Inflammatory macrophage treated with lipopolysaccharide for 1 hour (primary cell): ENCODE data around the gene IPO11.

ENCODE experiments used
- DNase-seq, 2 donors: peaks; one replicate each; pipeline ENCODE4 v3.0.0-alpha.2; 2020 to 2022

IPO11 gene

DNA sequence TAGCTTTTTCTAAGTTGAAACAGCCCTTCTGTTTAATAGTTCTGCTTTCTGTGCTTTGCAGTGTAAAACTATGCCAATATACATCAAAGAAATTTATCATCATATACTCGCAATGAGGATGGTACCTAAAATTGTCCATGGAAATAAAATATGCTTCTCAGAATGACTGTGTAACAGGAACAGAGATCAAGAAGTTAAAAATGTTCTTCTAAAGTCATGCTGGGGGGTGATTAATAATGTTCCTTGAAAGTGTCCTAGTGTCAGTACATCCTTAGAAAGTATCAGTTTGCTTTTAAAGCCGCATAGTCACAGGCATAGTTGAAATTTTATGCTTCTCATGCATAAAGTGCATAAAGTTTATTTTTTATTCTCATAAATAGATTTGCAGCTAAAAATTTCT is 162.0 kb downstream of the IPO11 start:
- DNase-seq: no peak

DNA sequence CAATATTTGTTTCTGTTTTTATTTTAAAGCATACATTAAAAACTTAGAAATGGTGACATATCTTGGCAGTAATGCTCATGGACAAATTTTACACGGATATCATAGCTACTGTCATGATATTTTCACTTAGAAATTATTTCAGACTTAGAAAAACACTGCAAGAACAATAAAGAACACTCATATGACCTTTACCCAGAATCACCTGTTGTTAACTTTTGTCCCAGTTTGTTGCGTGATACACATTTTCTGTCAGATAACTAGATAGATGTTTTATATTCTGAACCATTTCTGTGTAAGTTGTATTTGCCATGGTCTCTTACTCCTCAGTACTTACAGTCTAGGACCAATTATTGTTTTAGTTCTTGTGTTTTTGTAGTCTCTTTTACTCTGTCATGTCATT is 162.5 kb downstream of the IPO11 start:
- DNase-seq: no peak

GRCh38 chr5:62575489-62575888 is 162.9 kb downstream of the IPO11 start:
- no peak for DNase-seq

GRCh38 chr5:62576570-62577170 is 164.1 kb downstream of the IPO11 start:
- DNase-seq: no peak

DNA sequence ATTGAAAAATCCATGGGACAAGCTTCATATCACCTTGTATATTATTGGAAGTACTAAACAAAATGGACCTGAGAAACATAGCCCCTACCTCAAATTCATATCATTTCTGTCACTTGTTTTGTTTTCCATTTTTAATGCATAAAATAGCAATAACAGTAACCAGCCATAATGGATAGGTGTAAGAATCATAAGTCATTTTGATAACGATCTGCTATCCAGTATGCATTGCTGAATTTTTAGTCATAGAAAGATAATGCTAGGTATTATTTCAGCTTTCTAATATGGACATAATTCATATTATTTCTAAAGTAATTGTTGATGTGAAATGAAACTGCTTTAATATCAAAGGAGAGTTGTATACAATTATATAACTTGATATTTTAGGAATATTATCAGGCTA is 164.9 kb downstream of the IPO11 start:
- no peak for DNase-seq

GRCh38 chr5:62578540-62578939 is 166.0 kb downstream of the IPO11 start, which contains the start of gene LRRC70:
Gene LRRC70, plus strand, starts transcription at chr5:62578819. Its CDS starts 620 bp downstream, at chr5:62579439.
- DNase-seq: peak; percentile 72 to 73

- DNase-seq: no peak
These were observed 167.2 kb downstream of the IPO11 start for GRCh38 chr5:62579761-62580160.

DNA sequence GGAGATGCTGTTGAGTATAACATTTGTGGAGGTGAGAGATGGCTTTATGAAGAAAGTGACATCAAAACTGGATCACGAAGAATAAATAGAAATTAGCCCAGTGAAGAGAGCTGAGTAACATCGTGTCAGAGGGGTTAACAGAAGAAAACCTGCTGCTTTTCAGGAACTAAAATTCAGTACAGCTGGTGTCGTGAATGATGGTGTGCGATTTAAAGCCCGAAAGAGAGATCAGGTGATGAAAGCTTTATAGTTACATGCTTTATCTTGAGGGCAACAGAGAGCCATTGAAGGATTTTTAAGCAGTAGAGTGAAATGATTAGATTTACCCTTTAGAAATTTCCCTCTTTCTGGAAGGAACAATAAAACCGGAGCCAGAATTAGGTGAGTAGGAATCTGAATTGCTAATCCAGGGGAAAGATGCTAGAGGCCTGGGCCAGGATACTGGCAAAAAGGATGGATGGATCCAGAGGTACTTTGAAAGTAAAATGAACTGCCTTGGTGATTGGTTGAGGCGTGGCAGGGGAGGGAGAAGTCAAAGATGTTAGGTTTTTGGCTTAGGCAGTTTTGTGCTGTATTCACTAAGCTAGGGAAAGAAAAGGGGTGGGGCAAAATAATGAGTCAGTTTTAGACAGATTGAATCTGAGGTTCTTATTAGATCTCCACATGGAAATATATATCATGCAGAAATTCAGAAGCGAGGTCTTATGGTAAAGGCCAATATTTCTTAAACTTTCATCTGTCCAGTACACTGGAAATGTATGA is 169.5 kb downstream of the IPO11 start:
- DNase-seq: no peak

- DNase-seq: no peak
These were observed 171.8 kb downstream of the IPO11 start for GRCh38 chr5:62584391-62584790.

- DNase-seq: no peak
These were observed 172.7 kb downstream of the IPO11 start for GRCh38 chr5:62585306-62585705.

GRCh38 chr5:62585751-62586150 is 173.2 kb downstream of the IPO11 start:
- DNase-seq: no peak

DNA sequence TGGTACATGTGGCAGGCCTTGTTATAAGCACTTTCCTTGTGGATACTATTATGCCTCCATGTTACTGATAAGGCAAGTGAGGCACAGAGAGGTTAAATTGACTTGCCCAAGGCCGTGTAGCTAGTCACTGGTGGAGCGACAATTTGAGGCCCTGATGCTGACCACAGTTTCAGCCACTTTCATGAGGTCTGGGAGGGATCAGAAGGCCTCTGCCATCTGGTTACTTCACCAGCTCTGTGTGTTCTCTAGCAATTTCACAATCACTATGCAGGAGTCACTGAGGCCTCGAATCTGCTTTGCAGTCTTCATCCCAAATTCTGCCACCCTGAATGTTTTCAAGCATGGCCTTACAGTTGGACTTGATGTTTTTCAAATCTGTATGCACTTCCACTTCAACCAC is 175.2 kb downstream of the IPO11 start:
- no peak for DNase-seq

GRCh38 chr5:62588668-62589067 is 176.1 kb downstream of the IPO11 start:
- no peak for DNase-seq

- DNase-seq: no peak
These were observed 176.9 kb downstream of the IPO11 start for GRCh38 chr5:62589504-62589903.

DNA sequence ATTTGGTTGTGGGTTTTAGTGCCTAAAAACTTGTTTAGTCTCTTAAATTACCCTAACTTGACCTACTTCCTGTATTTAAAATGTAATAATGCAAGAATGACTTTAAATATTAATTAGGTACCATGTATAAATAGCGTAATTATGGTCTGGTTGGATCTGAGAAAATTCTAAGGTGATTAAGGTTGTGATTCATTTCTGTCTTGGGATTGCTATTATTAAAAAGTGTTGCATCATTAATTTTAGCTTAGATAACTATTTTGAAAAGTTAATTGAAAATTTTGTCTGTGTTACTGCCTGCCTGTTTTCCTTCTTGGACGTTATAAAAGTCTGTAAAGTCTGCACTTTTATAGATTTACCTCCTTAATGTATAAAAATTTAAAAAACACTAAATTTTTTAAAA is 177.8 kb downstream of the IPO11 start:
- no peak for DNase-seq

DNA sequence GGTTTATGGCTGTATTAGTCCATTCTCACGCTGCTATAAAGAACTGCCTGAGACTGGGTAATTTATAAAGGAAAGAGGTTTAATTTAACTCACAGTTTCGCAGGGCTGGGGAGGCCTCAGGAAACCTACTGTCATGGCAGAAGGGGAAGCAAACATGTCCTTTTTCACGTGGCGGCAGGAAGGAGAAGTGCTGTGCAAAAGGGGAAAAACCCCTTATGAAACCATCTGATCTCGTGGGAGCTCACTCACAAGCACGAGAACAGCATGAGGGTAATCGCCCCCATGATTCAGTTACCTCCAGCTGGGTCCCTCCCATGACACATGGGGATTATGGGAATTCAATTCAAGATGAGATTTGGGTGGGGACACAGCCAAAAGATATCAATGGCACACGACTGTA is 180.0 kb downstream of the IPO11 start:
- peak; percentile 63 to 70 for DNase-seq

GRCh38 chr5:62593331-62593730 is 180.8 kb downstream of the IPO11 start:
- DNase-seq: no peak

DNA sequence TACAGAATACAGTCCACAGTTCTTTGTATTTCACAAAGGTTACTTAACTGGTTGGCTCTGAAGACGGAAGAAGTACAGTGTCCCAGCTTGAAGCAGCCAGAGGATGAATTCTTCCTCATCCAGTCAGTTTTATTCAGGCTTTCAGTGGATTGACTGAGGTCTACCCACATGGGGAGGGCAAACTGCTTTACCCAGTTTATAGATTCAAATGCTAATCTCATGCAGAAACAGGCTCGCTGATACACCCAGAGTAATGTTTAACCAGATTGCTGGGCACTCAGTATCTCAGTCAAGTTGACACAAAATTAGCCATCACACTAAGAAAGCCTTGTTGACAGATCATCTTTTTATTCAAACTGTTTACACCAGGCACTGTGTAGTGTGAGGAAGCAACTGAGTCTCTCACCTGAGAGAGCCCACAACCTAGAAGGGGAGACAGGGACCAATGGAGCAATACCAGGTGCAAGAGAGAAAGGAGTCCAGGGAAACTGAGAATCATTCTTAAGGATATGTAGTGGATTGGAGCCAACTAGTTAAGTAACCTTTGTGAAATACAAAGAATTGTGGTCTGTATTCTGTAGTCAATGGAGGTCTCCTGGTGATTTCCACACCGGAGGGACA is 181.9 kb downstream of the IPO11 start:
- no peak for DNase-seq

- DNase-seq: no peak
These were observed 183.5 kb downstream of the IPO11 start for GRCh38 chr5:62596096-62596495.

DNA sequence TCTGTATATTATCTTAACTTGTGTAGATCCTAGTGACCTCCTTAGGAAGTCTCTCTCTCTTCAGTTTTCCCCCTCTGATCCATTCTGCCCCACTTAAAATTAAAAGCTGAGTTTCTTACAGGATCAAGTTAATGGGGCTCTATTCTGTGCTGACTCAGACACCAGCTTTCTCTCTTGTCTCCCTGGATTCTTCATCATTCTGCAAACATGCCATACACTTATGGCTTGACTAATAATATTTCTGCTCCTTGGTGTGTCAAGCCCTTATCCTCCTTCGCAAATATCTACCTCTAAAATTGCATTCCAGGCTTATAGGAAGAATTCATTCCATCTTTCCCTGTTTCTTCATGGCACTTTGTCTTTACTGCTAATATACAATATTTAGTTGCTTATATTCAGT is 184.1 kb downstream of the IPO11 start:
- DNase-seq: no peak

DNA sequence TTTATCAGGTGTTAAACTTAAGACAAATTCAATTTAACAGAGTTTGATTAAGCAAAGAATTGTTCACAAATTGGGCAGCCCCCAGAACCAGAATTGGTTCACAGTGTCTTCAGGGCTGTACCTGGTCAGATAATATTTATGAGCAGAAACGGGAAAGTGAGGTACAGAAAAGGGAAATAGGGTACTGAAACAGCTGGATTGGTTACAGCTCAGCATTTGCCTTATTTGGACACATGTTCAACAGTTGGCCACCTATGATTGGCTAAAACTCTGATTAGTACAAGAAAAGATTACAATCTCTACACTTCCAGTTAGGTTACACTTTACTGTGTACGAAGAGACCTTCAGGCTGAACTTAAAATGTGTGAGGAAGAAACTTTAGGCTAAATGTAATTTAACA is 184.8 kb downstream of the IPO11 start:
- no peak for DNase-seq

GRCh38 chr5:62600560-62601252 is 188.1 kb downstream of the IPO11 start:
- DNase-seq: no peak

- DNase-seq: no peak
These were observed 191.4 kb downstream of the IPO11 start for GRCh38 chr5:62603934-62604333.

- no peak for DNase-seq
These were observed 193.1 kb downstream of the IPO11 start for GRCh38 chr5:62605638-62606037.
